Breast epithelium (tissue), 4 donors: ENCODE results near the gene SLC5A6. TPM values are rescaled to one million over a fixed set of nuclear protein-coding genes. Genes with fewer than 3 reads are reported as not detected.

Experiments
- DNase-seq, 2 donors: peaks; one replicate each; pipeline ENCODE4 v3.0.0-alpha.2; 2019; ENCODE audit warnings: low spot score in 2 of 2
- H3K27ac ChIP-seq, 2 donors: fragments of 200-600 bp; sonication (generic) in 1 of 2; one replicate each; pipeline ENCODE4 v1.5.1; 2016 to 2019; ENCODE audit warnings: mild to moderate bottlenecking in 1 of 2
- H3K27me3 ChIP-seq, 2 donors: fragments of 200-600 bp; sonication (generic) in 1 of 2; one replicate each; pipeline versions ENCODE4 v1.5.1 to v1.6.0; 2017 to 2019; ENCODE audit warnings: control low read depth in 1 of 2, mild to moderate bottlenecking in 1 of 2
- H3K36me3 ChIP-seq: fragments of 200-600 bp; one replicate; pipeline ENCODE4 v1.5.1; 2019
- H3K4me1 ChIP-seq, 2 donors: fragments of 200-600 bp; sonication (generic); one replicate each; pipeline ENCODE4 v1.5.1; 2016 to 2019; ENCODE audit warnings: control low read depth in 1 of 2
- H3K4me3 ChIP-seq, 3 donors: fragments of 200-600 bp; sonication (generic); 1 replicate in 2 of 3; 2 replicates in 1 of 3; pipeline ENCODE4 v1.5.1; 2016 to 2019; ENCODE audit warnings: mild to moderate bottlenecking in 3 of 3, moderate library complexity in 2 of 3
- H3K9me3 ChIP-seq, 2 donors: fragments of 200-600 bp; sonication (generic) in 1 of 2; one replicate each; pipeline ENCODE4 v1.5.1; 2016 to 2019; ENCODE audit warnings: control low read depth in 1 of 2
- CTCF ChIP-seq, 3 donors: fragments of 450-650 bp; IDR thresholded peaks; one replicate each; pipeline ENCODE4 v1.5.1; 2016 to 2017; ENCODE audit warnings: antibody characterized with exemption in 3 of 3, mild to moderate bottlenecking in 3 of 3, moderate library complexity in 3 of 3
- POLR2A ChIP-seq: fragments of 450-650 bp; IDR thresholded peaks from one replicate; pipeline ENCODE4 v1.6.1; 2016; ENCODE audit warnings: antibody characterized with exemption, mild to moderate bottlenecking, moderate library complexity
- POLR2AphosphoS5 ChIP-seq, 3 donors: sonication (generic); formaldehyde crosslinking; IDR thresholded peaks; one replicate each; pipeline ENCODE4 v1.6.1; 2017; ENCODE audit warnings: antibody characterized with exemption in 3 of 3
- intact Hi-C: fragments of 100-400 bp; cut with DNase I; formaldehyde crosslinking; loops from one replicate; pipeline ENCODE4 v1.15.1; 2023; ENCODE audit warnings: low total_unique reads
- total RNA-seq, 3 donors: library from RNA; depleted of rRNA; stranded (reverse); fragments of >200 nt; gene quantifications; one replicate each; pipeline ENCODE4 v1.1.0, GENCODE V29; 2016

SLC5A6 gene
- total RNA-seq, 3 donors from 2014 or later = 43.4 to 86.2 (median 84.9) TPM

- Histone ChIP-seq H3K4me1 (no peaks in the 10 kb centered on the region), H3K27ac (no peak overlapping the region), H3K9me3 (no peaks in the 10 kb centered on the region), H3K27me3 (no peaks in the 10 kb centered on the region), H3K36me3 (no peaks in the 10 kb centered on the region), H3K4me3 (no peak overlapping the region)
- intact Hi-C loops = no loop called here
- no peak for TF ChIP-seq CTCF (IDR thresholded peaks at IDR 0.05)
- no peak for TF ChIP-seq POLR2A
- TF ChIP-seq POLR2AphosphoS5 (IDR thresholded peaks at IDR 0.05) = no peak
- no peak for DNase-seq
These were observed 59.8 kb downstream of the SLC5A6 start for GRCh38 chr2:27152102-27152795.

DNA sequence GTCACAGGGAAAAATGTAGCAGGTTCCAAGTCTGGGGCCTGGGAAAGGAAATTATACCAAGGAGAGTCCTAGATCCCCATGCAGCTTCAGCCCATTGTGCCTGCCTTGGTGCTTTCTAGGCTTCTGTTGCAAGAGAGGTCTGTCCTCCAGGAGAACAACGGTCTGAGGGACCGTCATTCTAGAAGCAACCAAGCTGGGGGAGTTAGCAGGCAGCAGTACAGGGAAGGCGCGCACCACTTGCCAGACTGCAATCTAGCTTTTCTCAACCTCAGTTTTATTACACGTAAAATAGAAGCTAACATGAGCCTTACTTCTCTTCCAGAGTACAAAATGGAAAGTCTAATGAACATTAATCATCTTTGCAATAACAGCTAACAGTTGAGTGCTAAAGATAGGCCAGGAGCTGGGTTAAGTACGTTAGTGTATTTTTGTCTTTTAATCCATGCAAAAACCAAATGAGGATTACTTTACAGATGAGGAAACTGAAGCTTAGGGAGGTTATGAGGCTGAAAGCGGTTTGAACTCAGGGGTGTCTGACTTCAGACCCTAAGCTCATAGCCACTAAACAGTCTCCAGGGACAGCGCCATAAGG, 61.3 kb downstream of the SLC5A6 start:
- no peaks in the 10 kb centered on the region for H3K4me1 ChIP-seq
- H3K36me3 ChIP-seq = no peaks in the 10 kb centered on the region
- no peak for DNase-seq
- intact Hi-C loops = no loop called here
- no peaks in the 10 kb centered on the region for H3K9me3 ChIP-seq
- H3K4me3 ChIP-seq = no peak overlapping the region
- TF ChIP-seq CTCF (IDR thresholded peaks at IDR 0.05) = no peak
- no peak for TF ChIP-seq POLR2AphosphoS5 (IDR thresholded peaks at IDR 0.05)
- TF ChIP-seq POLR2A = no peak
- H3K27me3 ChIP-seq = no peaks in the 10 kb centered on the region
- no peak overlapping the region for H3K27ac ChIP-seq

Other genes with a start within 250 kb of the SLC5A6 start
- 10 to 100 TPM; 10.6 to 21.3 (median 19.9) TPM for gene MAPRE3, start 241.6 kb downstream of the SLC5A6 start, total RNA-seq
- 10 to 100 TPM; 41.1 to 56.0 (median 47.3) TPM for gene TMEM214, start 179.3 kb downstream of the SLC5A6 start, total RNA-seq
- 10 to 100 TPM; 12.5 to 21.5 (median 16.1) TPM for gene AGBL5, start 160.6 kb downstream of the SLC5A6 start, total RNA-seq
- gene OST4, start 140.6 kb downstream of the SLC5A6 start, total RNA-seq = 100 to 1,000 TPM; 271 to 309 (median 281) TPM
- 10 to 100 TPM; 25.6 to 94.7 (median 26.9) TPM for gene EMILIN1, start 133.7 kb downstream of the SLC5A6 start, total RNA-seq
- 1 to 10 TPM; 2.2 to 4.1 (median 3.6) TPM for gene KHK, start 125.5 kb downstream of the SLC5A6 start, total RNA-seq
- gene CGREF1, start 93.1 kb downstream of the SLC5A6 start, total RNA-seq = 10 to 100 TPM in 1 of 3 donors, 1 to 10 TPM in 2; 3.2 to 16.4 (median 3.4) TPM
- under 1 TPM in 2 of 3 donors, not detected in 1; 0.29 to 0.80 TPM for gene ABHD1, start 88.5 kb downstream of the SLC5A6 start, total RNA-seq
- gene PREB, start 77.6 kb downstream of the SLC5A6 start, total RNA-seq = 100 to 1,000 TPM in 1 of 3 donors, 10 to 100 TPM in 2; 51.5 to 113 (median 69.4) TPM
- gene PRR30, start 72.9 kb downstream of the SLC5A6 start, total RNA-seq = not detected
- gene TCF23, start 63.3 kb downstream of the SLC5A6 start, total RNA-seq = not detected
- 100 to 1,000 TPM; 146 to 243 (median 177) TPM for gene ATRAID, start 227 bp downstream of the SLC5A6 start, total RNA-seq
- gene CAD, start 5.1 kb upstream of the SLC5A6 start, total RNA-seq = 10 to 100 TPM; 15.5 to 33.4 (median 17.3) TPM
- under 1 TPM in 1 of 3 donors, not detected in 2; 0.33 TPM for gene SLC30A3, start 50.8 kb upstream of the SLC5A6 start, total RNA-seq
- gene DNAJC5G, start 63.2 kb upstream of the SLC5A6 start, total RNA-seq = not detected
- under 1 TPM in 2 of 3 donors, not detected in 1; 0.15 to 0.66 TPM for gene TRIM54, start 70.2 kb upstream of the SLC5A6 start, total RNA-seq
- 1 to 10 TPM in 2 of 3 donors, under 1 TPM in 1; 0.80 to 8.8 (median 4.6) TPM for gene UCN, start 96.2 kb upstream of the SLC5A6 start, total RNA-seq
- 10 to 100 TPM; 72.8 to 95.1 (median 79.4) TPM for gene MPV17, start 110.8 kb upstream of the SLC5A6 start, total RNA-seq
- 10 to 100 TPM; 32.6 to 63.5 (median 55.7) TPM for gene GTF3C2, start 144.5 kb upstream of the SLC5A6 start, total RNA-seq
- 10 to 100 TPM; 38.1 to 48.9 (median 47.9) TPM for gene EIF2B4, start 158.1 kb upstream of the SLC5A6 start, total RNA-seq
- 100 to 1,000 TPM; 109 to 121 (median 116) TPM for gene SNX17, start 158.3 kb upstream of the SLC5A6 start, total RNA-seq
- 10 to 100 TPM in 2 of 3 donors, 1 to 10 TPM in 1; 5.9 to 22.5 (median 15.7) TPM for gene ZNF513, start 168.5 kb upstream of the SLC5A6 start, total RNA-seq
- 10 to 100 TPM; 46.2 to 59.0 (median 54.4) TPM for gene PPM1G, start 197.3 kb upstream of the SLC5A6 start, total RNA-seq
- 10 to 100 TPM; 70.5 to 87.5 (median 80.3) TPM for gene NRBP1, start 216.4 kb upstream of the SLC5A6 start, total RNA-seq
- gene KRTCAP3, start 230.1 kb upstream of the SLC5A6 start, total RNA-seq = 10 to 100 TPM in 2 of 3 donors, 1 to 10 TPM in 1; 3.8 to 31.2 (median 14.7) TPM